Gastroesophageal sphincter (tissue), 4 donors: ENCODE results near the gene AKIRIN1. TPM values are rescaled to one million over a fixed set of nuclear protein-coding genes. Genes with fewer than 3 reads are reported as not detected.
"Not testable (repeated sequence)": the region's sequence is repeated elsewhere in the genome, so short reads cannot be mapped to it uniquely, and the experiment has no call there.

Experiments used
- ATAC-seq: fragments of 150-250 bp; one replicate; pipeline ENCODE4 v1.9.1; 2016; ENCODE audit warnings: mild to moderate bottlenecking, moderate library complexity
- H3K27ac ChIP-seq, 4 donors: fragments of 200-600 bp; sonication (generic) in 3 of 4; 1 replicate in 3 of 4; 2 replicates in 1 of 4; pipeline ENCODE4 v1.5.1; 2016 to 2019
- H3K27me3 ChIP-seq: fragments of 200-600 bp; sonication (generic); one replicate; pipeline ENCODE4 v1.5.1; 2019
- H3K36me3 ChIP-seq, 2 donors: fragments of 200-600 bp; sonication (generic); one replicate each; pipeline ENCODE4 v1.5.1; 2019; ENCODE audit warnings: control low read depth in 1 of 2
- H3K4me1 ChIP-seq, 3 donors: fragments of 200-600 bp; sonication (generic); 1 replicate in 2 of 3; 2 replicates in 1 of 3; pipeline ENCODE4 v1.5.1; 2016 to 2019; ENCODE audit warnings: control low read depth in 2 of 3
- H3K4me3 ChIP-seq, 2 donors: fragments of 200-600 bp; sonication (generic); one replicate each; pipeline ENCODE4 v1.5.1; 2019; ENCODE audit warnings: mild to moderate bottlenecking in 1 of 2, moderate library complexity in 1 of 2
- H3K9me3 ChIP-seq, 3 donors: fragments of 200-600 bp; sonication (generic); one replicate each; pipeline ENCODE4 v1.5.1; 2017 to 2019; ENCODE audit warnings: control low read depth in 2 of 3
- CTCF ChIP-seq, 4 experiments: fragments of 200-600 bp in 2 of 4; fragments of 450-650 bp in 2 of 4; sonication (generic) in 1 of 4; IDR thresholded peaks; one replicate each; pipeline ENCODE4 v1.5.1; 2017 to 2019; ENCODE audit warnings: antibody characterized with exemption in 4 of 4, mild to moderate bottlenecking in 2 of 4, moderate library complexity in 2 of 4
- EP300 ChIP-seq: sonication (generic); formaldehyde crosslinking; IDR thresholded peaks from one replicate; pipeline ENCODE4 v1.6.1; 2017; ENCODE audit warnings: antibody characterized with exemption, mild to moderate bottlenecking
- POLR2A ChIP-seq, 2 donors: fragments of 450-650 bp; IDR thresholded peaks; one replicate each; pipeline ENCODE4 v1.6.1; 2017; ENCODE audit warnings: antibody characterized with exemption in 2 of 2, mild to moderate bottlenecking in 2 of 2, moderate library complexity in 1 of 2
- POLR2AphosphoS5 ChIP-seq: sonication (generic); formaldehyde crosslinking; IDR thresholded peaks from one replicate; pipeline ENCODE4 v1.6.1; 2017; ENCODE audit warnings: antibody characterized with exemption
- WGBS, 2 donors: methylation state at CpG; one replicate each; pipeline ENCODE4 v1.1.5; 2018; ENCODE audit warnings: low coverage in 1 of 2; 5-methylcytosine and 5-hydroxymethylcytosine counted together
- total RNA-seq, 4 donors: library from RNA; depleted of rRNA; stranded (reverse); fragments of >200 nt; gene quantifications; one replicate each; pipeline ENCODE4 v1.1.0, GENCODE V29; 2016

The AKIRIN1 gene
- total RNA-seq, 4 donors from 2014 or later: 52.5 to 74.3 (median 63.6) TPM

GRCh38 chr1:38973659-38974437, 17.2 kb upstream of the AKIRIN1 start:
- no peak overlapping the region for H3K4me3 ChIP-seq
- H3K36me3 ChIP-seq: no peaks in the 10 kb centered on the region
- TF ChIP-seq EP300: no peak
- TF ChIP-seq POLR2AphosphoS5: no peak
- no peak for TF ChIP-seq CTCF (IDR thresholded peaks at IDR 0.05)
- TF ChIP-seq POLR2A (IDR thresholded peaks at IDR 0.05): no peak
- no peaks in the 10 kb centered on the region for H3K27me3 ChIP-seq
- H3K9me3 ChIP-seq: peaks cover 0 to 10% (median 0%) of the 10 kb centered on the region in 3 donors
- H3K4me1 ChIP-seq: no peaks in the 10 kb centered on the region
- no peak for ATAC-seq
- WGBS, 2 donors: 50 to 72% methylated on average over 5 to 13 of the region's 13 CpGs
- H3K27ac ChIP-seq: no peak overlapping the region

- WGBS, 2 donors: 83 to 86% methylated on average over 5 to 10 of the region's 12 CpGs
- not testable (repeated sequence) for H3K27ac ChIP-seq, ATAC-seq, H3K27me3 ChIP-seq, H3K4me3 ChIP-seq, H3K36me3 ChIP-seq, H3K4me1 ChIP-seq
- peaks cover 0 to 13% (median 0%) of the 10 kb centered on the region in 3 donors for H3K9me3 ChIP-seq
These were observed 13.5 kb upstream of the AKIRIN1 start for GRCh38 chr1:38977399-38978244.

- H3K27me3 ChIP-seq, H3K36me3 ChIP-seq, ATAC-seq, H3K4me1 ChIP-seq, H3K27ac ChIP-seq, H3K4me3 ChIP-seq: not testable (repeated sequence)
- H3K9me3 ChIP-seq: peaks cover 0 to 13% (median 0%) of the 10 kb centered on the region in 3 donors
- 96% methylated on average over 5 of the region's 6 CpGs; no CpG with 5 or more reads in 1 of the 2 donors for WGBS, 2 donors
These were observed 12.9 kb upstream of the AKIRIN1 start for GRCh38 chr1:38978245-38978542.

GRCh38 chr1:38979380-38979779, 11.7 kb upstream of the AKIRIN1 start:
- WGBS, 2 donors: 39 to 75% methylated on average over 1 of the region's 1 CpG
- not testable (repeated sequence) for H3K4me1 ChIP-seq, H3K36me3 ChIP-seq, H3K27ac ChIP-seq, H3K27me3 ChIP-seq, H3K4me3 ChIP-seq, ATAC-seq
- peaks cover 0 to 13% (median 0%) of the 10 kb centered on the region in 3 donors for H3K9me3 ChIP-seq

GRCh38 chr1:38989979-38990378, 1.1 kb upstream of the AKIRIN1 start:
- Histone ChIP-seq H3K4me3 (no peak overlapping the region), H3K27me3 (no peaks in the 10 kb centered on the region), H3K9me3 (no peaks in the 10 kb centered on the region), H3K27ac (peak overlapping the region in 3 of 4 donors; percentile 94 to 99 (median 98)), H3K4me1 (peaks cover 2 to 37% (median 7%) of the 10 kb centered on the region in 3 donors), H3K36me3 (no peaks in the 10 kb centered on the region)
- WGBS, 2 donors: 29 to 76% methylated on average over 2 of the region's 2 CpGs
- ATAC-seq: no peak
- TF ChIP-seq CTCF (IDR thresholded peaks at IDR 0.05) (no peak), EP300 (no peak), POLR2AphosphoS5 (no peak), POLR2A (IDR thresholded peaks at IDR 0.05) (no peak)

GRCh38 chr1:38990386-38990737, 714 bp upstream of the AKIRIN1 start:
- H3K4me1 ChIP-seq: peaks cover 2 to 40% (median 7%) of the 10 kb centered on the region in 3 donors
- 23 to 30% methylated on average over 5 of the region's 5 CpGs for WGBS, 2 donors
- H3K27ac ChIP-seq: peak overlapping the region; percentile 48 to 99 (median 96)
- no peaks in the 10 kb centered on the region for H3K36me3 ChIP-seq
- no peaks in the 10 kb centered on the region for H3K9me3 ChIP-seq
- no peak for TF ChIP-seq POLR2AphosphoS5
- TF ChIP-seq EP300: no peak
- no peak for TF ChIP-seq CTCF (IDR thresholded peaks at IDR 0.05)
- TF ChIP-seq POLR2A (IDR thresholded peaks at IDR 0.05): no peak
- no peaks in the 10 kb centered on the region for H3K27me3 ChIP-seq
- ATAC-seq: no peak
- peak overlapping the region; percentile 53 to 100 for H3K4me3 ChIP-seq
